ENCODE results near the gene AQP2. TPM values are rescaled to one million over a fixed set of nuclear protein-coding genes. Genes with fewer than 3 reads are reported as not detected.

AQP2 gene
- total RNA-seq, 2 donors from 2014 or later, result not detected

DNA sequence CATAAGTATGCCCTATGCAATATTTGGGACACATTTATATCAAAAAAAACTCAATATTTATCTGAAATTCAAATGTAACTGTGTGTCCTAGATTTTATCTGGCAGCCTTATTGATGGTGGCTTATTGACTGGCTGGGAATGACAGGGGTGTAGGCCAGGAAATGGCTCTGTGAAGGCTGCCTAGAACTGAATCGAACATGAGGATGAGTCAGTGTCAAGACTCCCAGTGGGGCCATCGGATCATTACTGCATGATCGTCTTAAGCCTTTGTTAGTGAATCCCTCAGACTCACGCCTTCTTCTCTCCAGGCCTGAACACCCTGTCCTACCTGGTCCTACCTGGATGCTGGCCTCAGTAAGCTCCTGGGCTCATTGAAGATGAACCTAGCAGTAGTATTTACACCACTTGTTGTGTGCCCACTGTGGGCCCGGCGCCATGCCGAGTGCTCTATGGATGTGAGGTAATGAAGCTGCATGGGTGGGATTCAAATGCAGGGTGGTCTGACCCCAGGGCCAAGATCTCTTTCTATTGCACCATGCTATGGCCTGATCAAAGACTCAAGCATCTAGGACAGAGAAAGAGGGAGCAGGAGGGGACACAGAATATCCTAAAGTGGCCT is 25.8 kb upstream of the AQP2 start:
- H3K4me3 ChIP-seq (ENCODE audit: low read length), result no peak overlapping the region
- H3K27ac Mint-ChIP-seq, result no peak overlapping the region
- H3K4me3 Mint-ChIP-seq, result no peak overlapping the region
- peaks cover 33% of the 10 kb centered on the region for H3K27me3 Mint-ChIP-seq (ENCODE audit: insufficient read depth)
- peaks cover 5% of the 10 kb centered on the region for H3K27me3 ChIP-seq (ENCODE audit: control insufficient read depth, insufficient read depth, low read length, poor library complexity, severe bottlenecking)
- peak; percentile 49 for DNase-seq
- no peaks in the 10 kb centered on the region for H3K36me3 ChIP-seq (ENCODE audit: control insufficient read depth, insufficient read depth, low read length)
- no peaks in the 10 kb centered on the region for H3K4me1 ChIP-seq (ENCODE audit: control insufficient read depth, insufficient read depth, low read length)
- H3K9me3 ChIP-seq (ENCODE audit: control insufficient read depth, low read length), result no peaks in the 10 kb centered on the region
- no peak overlapping the region for H3K9ac ChIP-seq (ENCODE audit: extremely low read depth, low read length, poor library complexity, severe bottlenecking)
- no peaks in the 10 kb centered on the region for H3K36me3 Mint-ChIP-seq (ENCODE audit: low read depth)
- TF ChIP-seq CTCF (conservative IDR thresholded peaks at IDR 0.05), result no peak
- H3K9me3 Mint-ChIP-seq, result no peaks in the 10 kb centered on the region
- H3K4me1 Mint-ChIP-seq, result no peaks in the 10 kb centered on the region
- H3K27ac ChIP-seq (ENCODE audit: low read depth, low read length), result no peak overlapping the region
- 88 to 92% methylated on average over 4 to 7 of the region's 7 CpGs for WGBS, 2 experiments (ENCODE audit: insufficient coverage in 1 of 2, insufficient read length in 1 of 2)

DNA sequence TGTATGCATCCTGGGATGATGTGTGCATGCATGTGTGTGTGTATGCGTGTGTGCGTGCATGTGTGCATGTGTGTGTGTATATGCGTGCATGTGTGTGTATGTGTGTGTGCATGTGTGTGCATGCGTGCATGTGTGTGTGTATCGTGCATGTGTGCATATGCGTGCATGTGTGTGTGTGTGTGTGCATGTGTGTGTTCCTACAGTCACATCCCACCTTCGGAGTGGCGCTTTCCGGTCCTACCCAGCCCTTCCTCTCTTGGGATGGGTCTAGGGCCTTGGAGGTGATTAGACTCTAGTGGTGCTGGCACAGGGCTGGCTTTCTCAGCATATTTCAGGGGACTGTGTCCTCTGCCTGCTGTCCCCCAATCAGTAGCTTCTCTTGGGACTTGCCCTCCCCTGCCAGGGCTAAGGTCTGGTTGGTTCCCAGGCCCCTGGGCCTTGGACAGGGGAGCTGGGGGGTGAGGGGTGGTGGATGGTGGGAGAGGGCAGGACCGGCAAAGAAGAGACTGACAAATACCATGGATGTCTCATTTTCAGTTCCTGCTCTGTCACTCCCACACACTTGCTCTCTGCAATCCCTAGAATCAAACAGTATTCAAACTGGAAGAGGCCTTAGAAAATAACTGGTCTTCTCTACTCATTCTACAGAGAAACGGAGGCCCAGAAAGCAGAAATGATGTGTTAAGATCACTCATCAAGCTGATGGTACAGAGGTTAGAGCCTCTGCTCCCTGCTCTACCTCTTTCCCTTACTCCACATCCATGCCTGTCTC is 24.9 kb upstream of the AQP2 start:
- TF ChIP-seq CTCF (conservative IDR thresholded peaks at IDR 0.05), result no peak
- Histone ChIP-seq H3K9me3 (ENCODE audit: control insufficient read depth, low read length) (no peaks in the 10 kb centered on the region), H3K27ac (ENCODE audit: low read depth, low read length) (no peak overlapping the region), H3K4me1 (ENCODE audit: control insufficient read depth, insufficient read depth, low read length) (no peaks in the 10 kb centered on the region), H3K9ac (ENCODE audit: extremely low read depth, low read length, poor library complexity, severe bottlenecking) (no peak overlapping the region), H3K36me3 (ENCODE audit: control insufficient read depth, insufficient read depth, low read length) (no peaks in the 10 kb centered on the region), H3K27me3 (ENCODE audit: control insufficient read depth, insufficient read depth, low read length, poor library complexity, severe bottlenecking) (peaks cover 5% of the 10 kb centered on the region), H3K4me3 (ENCODE audit: low read length) (no peak overlapping the region)
- Mint-ChIP-seq H3K27me3 (ENCODE audit: insufficient read depth) (peaks cover 32% of the 10 kb centered on the region), H3K9me3 (no peaks in the 10 kb centered on the region), H3K27ac (no peak overlapping the region), H3K36me3 (ENCODE audit: low read depth) (no peaks in the 10 kb centered on the region), H3K4me3 (no peak overlapping the region), H3K4me1 (no peaks in the 10 kb centered on the region)
- WGBS, 2 experiments (ENCODE audit: insufficient coverage in 1 of 2, insufficient read length in 1 of 2), result 89 to 100% methylated on average over 3 to 11 of the region's 11 CpGs
- DNase-seq, result peak; percentile 30

- Histone ChIP-seq H3K4me3 (ENCODE audit: low read length) (no peak overlapping the region), H3K4me1 (ENCODE audit: control insufficient read depth, insufficient read depth, low read length) (no peaks in the 10 kb centered on the region), H3K9me3 (ENCODE audit: control insufficient read depth, low read length) (no peaks in the 10 kb centered on the region), H3K27me3 (ENCODE audit: control insufficient read depth, insufficient read depth, low read length, poor library complexity, severe bottlenecking) (peaks cover 12% of the 10 kb centered on the region), H3K9ac (ENCODE audit: extremely low read depth, low read length, poor library complexity, severe bottlenecking) (no peak overlapping the region), H3K27ac (ENCODE audit: low read depth, low read length) (no peak overlapping the region), H3K36me3 (ENCODE audit: control insufficient read depth, insufficient read depth, low read length) (no peaks in the 10 kb centered on the region)
- Mint-ChIP-seq H3K4me3 (no peak overlapping the region), H3K36me3 (ENCODE audit: low read depth) (no peaks in the 10 kb centered on the region), H3K27ac (no peak overlapping the region), H3K27me3 (ENCODE audit: insufficient read depth) (peaks cover 28% of the 10 kb centered on the region), H3K4me1 (no peaks in the 10 kb centered on the region), H3K9me3 (no peaks in the 10 kb centered on the region)
- TF ChIP-seq CTCF (conservative IDR thresholded peaks at IDR 0.05), result no peak
- WGBS, 2 experiments (ENCODE audit: insufficient coverage in 1 of 2, insufficient read length in 1 of 2), result 94 to 100% methylated on average over 5 of the region's 6 CpGs
- DNase-seq, result no peak
Observed at GRCh38 chr12:49928471-49928870, 22.1 kb upstream of the AQP2 start.
